Heart right ventricle (tissue), 16 donors: ENCODE data around the gene DDX1. TPM values are rescaled to one million over a fixed set of nuclear protein-coding genes. Genes with fewer than 3 reads are reported as not detected.

Source experiments
- ATAC-seq, 8 donors: fragments of 200-7000 bp; cut with Tn5 transposase; one replicate each; pipeline ENCODE4 v1.9.1; 2020; ENCODE audit warnings: mild to moderate bottlenecking in 8 of 8, moderate library complexity in 8 of 8, moderate number of reproducible peaks in 1 of 8
- DNase-seq, 2 donors: peaks; one replicate each; pipeline ENCODE4 v3.0.0-alpha.2; 2020
- H3K27ac ChIP-seq, 10 donors: fragments of 200-600 bp; sonication (generic) in 2 of 10; one replicate each; pipeline versions ENCODE4 v1.5.0 to v1.8.0; 2020 to 2022; ENCODE audit warnings: mild to moderate bottlenecking in 3 of 10
- H3K27me3 ChIP-seq, 7 donors: fragments of 200-600 bp; one replicate each; pipeline ENCODE4 v1.8.0; 2021 to 2022; ENCODE audit warnings: mild to moderate bottlenecking in 2 of 7
- H3K36me3 ChIP-seq, 9 donors: fragments of 200-600 bp; sonication (generic) in 1 of 9; one replicate each; pipeline versions ENCODE4 v1.5.0 to v1.8.0; 2020 to 2022; ENCODE audit warnings: mild to moderate bottlenecking in 2 of 9
- H3K4me1 ChIP-seq, 9 donors: fragments of 200-600 bp; sonication (generic) in 1 of 9; one replicate each; pipeline versions ENCODE4 v1.5.0 to v1.8.0; 2020 to 2022; ENCODE audit warnings: mild to moderate bottlenecking in 4 of 9
- H3K4me3 ChIP-seq, 10 donors: fragments of 200-600 bp; sonication (generic) in 2 of 10; one replicate each; pipeline versions ENCODE4 v1.5.0 to v1.8.0; 2020 to 2022; ENCODE audit warnings: mild to moderate bottlenecking in 7 of 10, moderate library complexity in 2 of 10
- H3K9me3 ChIP-seq, 11 donors: fragments of 200-600 bp in 10 of 11; sonication (generic) in 2 of 11; one replicate each; pipeline versions ENCODE4 v1.5.0 to v1.8.0; 2013 to 2022; ENCODE audit warnings: mild to moderate bottlenecking in 2 of 11, control low read depth in 1 of 11, moderate library complexity in 1 of 11
- WGBS, 2 donors: extraction: QIAGEN DNeasy Blood & Tissue Kit; methylation state at CpG; one replicate each; pipeline ENCODE4 v1.1.7; 2013; ENCODE audit warnings: inconsistent platforms in 1 of 2; 5-methylcytosine and 5-hydroxymethylcytosine counted together
- intact Hi-C, 10 donors: fragments of 100-400 bp; cut with DNase I; formaldehyde crosslinking; loops; one replicate each; pipeline versions ENCODE4 v1.11.1 to v1.14.2; 2022
- polyA plus RNA-seq, 2 donors: library from polyadenylated mRNA; stranded (reverse); fragments of 200-250 nt; gene quantifications; one replicate each; pipeline ENCODE4 v1.2.3, GENCODE V29; 2013
- total RNA-seq, 10 donors: library from RNA; stranded (reverse); fragmentation: NEBNext Ultra II Directional in 3 of 10; extraction: Animal tissue kit (Norgen Biotek cat#: 25700) in 3 of 10; gene quantifications; one replicate each; pipeline versions ENCODE4 v1.2.1 to v1.2.4, GENCODE V29; 2021 to 2023
- TF ChIP-seq, protein P1 (sequence below), 9 donors: fragments of 200-600 bp; sonication (generic) in 2 of 9; IDR thresholded peaks; one replicate each; pipeline versions ENCODE4 v1.5.0 to v1.8.0; 2021 to 2022; ENCODE audit warnings: antibody characterized with exemption in 9 of 9, mild to moderate bottlenecking in 5 of 9, moderate library complexity in 1 of 9
- donor health status: Arrhythmogenic right ventricular cardiomyopathy.
- donor health status: ischemic (EF 13 %, LVEDD 7.1; RV severe dilation, severe dysfunction).
- donor health status: healthy with polysubstance abuse.
- donor health status: DM: no; HTN: yes; CAD: no.
- donor health status: DM: no; HTN: no; CAD: no.
- donor health status: ischemic (EF 25% LVEDD 6.9; RV normal size, moderate dysfunction).
- donor health status: ischemic (EF 25% LVEDD 5.7; RV mildly dilated, moderate dysfunction).
- donor health status: healthy.
- donor health status: DM: yes; HTN: yes; CAD: no.
- donor health status: Ischemic cardiomyopathy.
- donor health status: ischemic (EF 35%, LVEDD 5.7; RV mildly dilated, moderate dysfunction).
- donor health status: nonischemic (EF 11% LVEDD 7.7; RV severe dilation, severe dysfunction).
- donor health status: DM: yes; HTN: yes; CAD: no.
- donor health status: PGD.
- donor health status: ischemic (EF 29% LVEDD 5.4; RV normal size, mild dysfunction).
- donor health status: nonischemic (EF 23%, LVEDD 6.1; RV moderate dilation, normal function).

Gene DDX1
- total and polyA plus RNA-seq, 12 donors: 80.1 to 183 (median 157) TPM

GRCh38 chr2:15577071-15577735 is 14.5 kb upstream of the DDX1 start:
- intact Hi-C loops: loop anchor here in 2 of 10 donors (5.0 to 10.0 kb wide), 2 partner anchors 162 to 945 kb away; partner anchors contain the start of gene LRATD1 (in 1 of the 2)
- H3K9me3 ChIP-seq: no peaks in the 10 kb centered on the region
- no peaks in the 10 kb centered on the region for H3K27me3 ChIP-seq
- DNase-seq: peak; percentile 71 to 86
- H3K27ac ChIP-seq: no peak overlapping the region
- H3K36me3 ChIP-seq: no peaks in the 10 kb centered on the region
- TF ChIP-seq, protein P1, sequence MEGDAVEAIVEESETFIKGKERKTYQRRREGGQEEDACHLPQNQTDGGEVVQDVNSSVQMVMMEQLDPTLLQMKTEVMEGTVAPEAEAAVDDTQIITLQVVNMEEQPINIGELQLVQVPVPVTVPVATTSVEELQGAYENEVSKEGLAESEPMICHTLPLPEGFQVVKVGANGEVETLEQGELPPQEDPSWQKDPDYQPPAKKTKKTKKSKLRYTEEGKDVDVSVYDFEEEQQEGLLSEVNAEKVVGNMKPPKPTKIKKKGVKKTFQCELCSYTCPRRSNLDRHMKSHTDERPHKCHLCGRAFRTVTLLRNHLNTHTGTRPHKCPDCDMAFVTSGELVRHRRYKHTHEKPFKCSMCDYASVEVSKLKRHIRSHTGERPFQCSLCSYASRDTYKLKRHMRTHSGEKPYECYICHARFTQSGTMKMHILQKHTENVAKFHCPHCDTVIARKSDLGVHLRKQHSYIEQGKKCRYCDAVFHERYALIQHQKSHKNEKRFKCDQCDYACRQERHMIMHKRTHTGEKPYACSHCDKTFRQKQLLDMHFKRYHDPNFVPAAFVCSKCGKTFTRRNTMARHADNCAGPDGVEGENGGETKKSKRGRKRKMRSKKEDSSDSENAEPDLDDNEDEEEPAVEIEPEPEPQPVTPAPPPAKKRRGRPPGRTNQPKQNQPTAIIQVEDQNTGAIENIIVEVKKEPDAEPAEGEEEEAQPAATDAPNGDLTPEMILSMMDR (IDR thresholded peaks at IDR 0.05): peak; percentile 39 to 83 (median 76)
- peaks cover 0 to 4% (median 0%) of the 10 kb centered on the region in 9 donors for H3K4me1 ChIP-seq
- no peak overlapping the region for H3K4me3 ChIP-seq
- peak; percentile 74 to 93 (median 88) for ATAC-seq
- WGBS, 2 donors: 21% methylated on average over 7 of the region's 7 CpGs

- Histone ChIP-seq H3K4me1 (peaks cover 0 to 4% (median 0%) of the 10 kb centered on the region in 9 donors), H3K27me3 (no peaks in the 10 kb centered on the region), H3K27ac (no peak overlapping the region), H3K9me3 (no peaks in the 10 kb centered on the region), H3K4me3 (no peak overlapping the region), H3K36me3 (no peaks in the 10 kb centered on the region)
- DNase-seq (no peak), ATAC-seq (no peak)
- TF ChIP-seq, protein P1 (IDR thresholded peaks at IDR 0.05): no peak
- 61 to 67% methylated on average over 1 of the region's 1 CpG for WGBS, 2 donors
- intact Hi-C loops: loop anchor here in 2 of 10 donors (5.0 to 10.0 kb wide), 2 partner anchors 165 to 947 kb away; partner anchors contain the start of gene LRATD1 (in 1 of the 2)
These were observed 12.0 kb upstream of the DDX1 start for GRCh38 chr2:15579641-15580040.

- 87 to 90% methylated on average over 2 of the region's 2 CpGs for WGBS, 2 donors
- no peak overlapping the region for H3K4me3 ChIP-seq
- no peaks in the 10 kb centered on the region for H3K9me3 ChIP-seq
- H3K36me3 ChIP-seq: no peaks in the 10 kb centered on the region
- intact Hi-C loops: no loop called here
- ATAC-seq (no peak), DNase-seq (no peak)
- TF ChIP-seq, protein P1 (IDR thresholded peaks at IDR 0.05): no peak
- no peaks in the 10 kb centered on the region for H3K27me3 ChIP-seq
- H3K4me1 ChIP-seq: peaks cover 0 to 4% (median 0%) of the 10 kb centered on the region in 9 donors
- H3K27ac ChIP-seq: no peak overlapping the region
These were observed 11.2 kb upstream of the DDX1 start for GRCh38 chr2:15580451-15580850.

DNA sequence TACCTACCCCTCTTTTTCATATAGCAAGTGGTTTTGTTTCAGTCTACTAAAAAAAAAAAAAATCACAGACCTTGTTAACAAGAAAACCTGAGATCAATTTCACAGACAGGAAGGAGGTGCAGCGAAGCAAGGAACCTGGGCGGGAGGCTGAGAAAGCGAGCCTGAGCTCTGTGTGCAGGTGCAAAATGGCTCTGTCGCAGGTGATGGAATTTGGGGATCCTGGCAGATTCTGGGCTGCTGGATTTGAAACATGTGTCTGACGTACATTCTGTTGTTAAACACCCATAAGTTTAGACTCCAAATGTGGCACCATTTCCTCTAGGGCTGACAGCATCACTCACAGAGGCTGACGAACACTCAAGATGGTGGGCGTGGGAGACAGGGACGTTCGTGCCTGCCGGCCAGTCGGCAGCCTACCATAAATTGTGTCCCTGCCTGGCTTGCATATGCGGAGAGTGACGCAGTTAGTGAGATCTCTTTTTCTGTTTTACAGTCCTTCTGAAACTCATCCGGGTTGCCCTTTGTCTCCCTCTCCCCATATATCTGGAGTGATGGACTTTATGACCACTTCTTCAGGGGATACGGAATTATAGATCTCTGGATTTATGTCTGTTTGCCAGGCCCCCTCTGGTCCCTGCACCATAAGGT is 8.8 kb upstream of the DDX1 start:
- no peak for DNase-seq
- intact Hi-C loops: no loop called here
- Histone ChIP-seq H3K4me3 (no peak overlapping the region), H3K27me3 (no peaks in the 10 kb centered on the region), H3K27ac (no peak overlapping the region), H3K9me3 (no peaks in the 10 kb centered on the region), H3K36me3 (no peaks in the 10 kb centered on the region), H3K4me1 (peaks cover 0 to 4% (median 0%) of the 10 kb centered on the region in 9 donors)
- no peak for ATAC-seq
- 83 to 87% methylated on average over 15 of the region's 15 CpGs for WGBS, 2 donors
- TF ChIP-seq, protein P1 (IDR thresholded peaks at IDR 0.05): no peak
